Common myeloid progenitor, CD34-positive (primary cell): ENCODE data around the gene FBXO8.

ENCODE experiments used
- CTCF ChIA-PET: fragments of 350-600 bp; sonication (Branson Sonifier 250); formaldehyde crosslinking; loops from one replicate; lab custom pipeline; 2021; ENCODE audit warnings: antibody characterized with exemption; lab: Charles Lee
- POLR2A ChIA-PET: fragments of 350-600 bp; sonication (Branson Sonifier 250); formaldehyde crosslinking; loops from one replicate; lab custom pipeline; 2021; ENCODE audit warnings: antibody characterized with exemption; lab: Charles Lee
- DNase-seq, 3 donors: peaks; one replicate each; pipeline versions ENCODE4 v3.0.0 to v3.0.0-alpha.2; 2013
- H3K27ac ChIP-seq, 2 experiments: 1 replicate in 1 of 2; 2 replicates in 1 of 2; pipeline ENCODE4 v1.7.0; 2013; ENCODE audit warnings: inconsistent platforms in 2 of 2, low read length in 2 of 2, mild to moderate bottlenecking in 2 of 2, low read depth in 1 of 2, moderate library complexity in 1 of 2; ENCODE audit not compliant: severe bottlenecking in 2 of 2, insufficient read depth in 1 of 2, poor library complexity in 1 of 2
- H3K27me3 ChIP-seq, 5 experiments: replicated peaks in 2 of 5; 1 replicate in 3 of 5; 2 replicates in 2 of 5; pipeline versions ENCODE4 v1.6.1 to v1.7.0; 2013; ENCODE audit warnings: low read length in 4 of 5, mild to moderate bottlenecking in 2 of 5, moderate library complexity in 2 of 5, inconsistent platforms in 1 of 5; ENCODE audit not compliant: insufficient read depth in 5 of 5, control insufficient read depth in 4 of 5
- H3K36me3 ChIP-seq, 4 experiments: 1 replicate in 2 of 4; 2 replicates in 2 of 4; pipeline versions ENCODE4 v1.6.1 to v1.7.0; 2013; ENCODE audit warnings: low read length in 3 of 4, control low read depth in 1 of 4, mild to moderate bottlenecking in 1 of 4; ENCODE audit not compliant: control insufficient read depth in 4 of 4, insufficient read depth in 4 of 4
- H3K4me1 ChIP-seq, 4 experiments: 1 replicate in 3 of 4; 2 replicates in 1 of 4; pipeline versions ENCODE4 v1.6.1 to v1.7.1; 2013; ENCODE audit warnings: low read length in 3 of 4, mild to moderate bottlenecking in 3 of 4, control low read depth in 1 of 4, inconsistent platforms in 1 of 4, moderate library complexity in 1 of 4; ENCODE audit not compliant: control insufficient read depth in 4 of 4, insufficient read depth in 4 of 4; ENCODE audit errors: control extremely low read depth in 1 of 4
- H3K4me3 ChIP-seq, 7 experiments: 1 replicate in 4 of 7; 2 replicates in 3 of 7; pipeline versions ENCODE4 v1.5.1 to v1.7.0; 2013; ENCODE audit warnings: mild to moderate bottlenecking in 7 of 7, low read length in 6 of 7, moderate library complexity in 6 of 7, inconsistent platforms in 2 of 7, low read depth in 2 of 7, control low read depth in 1 of 7; ENCODE audit not compliant: insufficient read depth in 4 of 7, control insufficient read depth in 1 of 7; ENCODE audit errors: extremely low read depth in 1 of 7
- H3K9me3 ChIP-seq, 5 experiments: 1 replicate in 4 of 5; 2 replicates in 1 of 5; pipeline versions ENCODE4 v1.6.1 to v1.7.1; 2013; ENCODE audit warnings: low read length in 4 of 5, mild to moderate bottlenecking in 2 of 5, inconsistent platforms in 1 of 5, low read depth in 1 of 5, moderate library complexity in 1 of 5; ENCODE audit not compliant: control insufficient read depth in 4 of 5, insufficient read depth in 2 of 5; ENCODE audit errors: control extremely low read depth in 1 of 5
- WGBS: methylation state at CpG from one replicate; pipeline ENCODE4 v1.1.5; 2013; ENCODE audit not compliant: insufficient coverage; 5-methylcytosine and 5-hydroxymethylcytosine counted together

Gene FBXO8

GRCh38 chr4:174255374-174255773 lies 28.1 kb downstream of the FBXO8 start:
- no peak for DNase-seq
- ChIA-PET CTCF (no interaction called here), POLR2A (no interaction called here)
- Histone ChIP-seq H3K9me3 (no peaks in the 10 kb centered on the region), H3K27me3 (no peaks in the 10 kb centered on the region), H3K27ac (no peak overlapping the region), H3K36me3 (peaks cover 3 to 14% (median 5%) of the 10 kb centered on the region in 4 experiments), H3K4me1 (no peaks in the 10 kb centered on the region), H3K4me3 (no peak overlapping the region)
- WGBS: no CpG with 5 or more reads among the region's 1 CpG

- no peaks in the 10 kb centered on the region for H3K4me1 ChIP-seq
- no peak overlapping the region for H3K4me3 ChIP-seq
- no peak overlapping the region for H3K27ac ChIP-seq
- no peak for DNase-seq
- ChIA-PET CTCF (no interaction called here), POLR2A (no interaction called here)
- peaks cover 3 to 11% (median 5%) of the 10 kb centered on the region in 4 experiments for H3K36me3 ChIP-seq
- H3K27me3 ChIP-seq: no peaks in the 10 kb centered on the region
- no CpG with 5 or more reads among the region's 1 CpG for WGBS
- no peaks in the 10 kb centered on the region for H3K9me3 ChIP-seq
Measured at GRCh38 chr4:174254613-174255012, 28.9 kb downstream of the FBXO8 start.

DNA sequence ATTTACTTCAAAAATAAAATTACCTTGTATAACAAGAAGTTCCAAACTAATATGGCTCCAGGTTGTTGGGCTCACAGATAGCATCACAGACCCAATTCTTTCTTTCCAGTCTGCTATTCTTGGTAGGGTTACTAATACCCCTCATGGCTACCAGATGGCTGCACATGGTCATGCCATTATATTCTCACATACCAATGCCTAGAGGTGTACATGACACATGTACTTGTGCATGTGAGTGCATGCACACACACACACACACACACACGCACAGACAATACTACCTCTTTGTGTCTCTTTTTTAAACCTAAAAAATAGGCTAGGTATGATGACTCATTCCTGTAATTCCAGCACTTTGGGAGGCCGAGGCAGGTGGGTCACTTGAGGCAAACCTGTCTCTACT lies 31.1 kb downstream of the FBXO8 start:
- Histone ChIP-seq H3K27me3 (no peaks in the 10 kb centered on the region), H3K4me1 (no peaks in the 10 kb centered on the region), H3K9me3 (no peaks in the 10 kb centered on the region), H3K36me3 (peaks cover 0 to 8% (median 3%) of the 10 kb centered on the region in 4 experiments), H3K4me3 (no peak overlapping the region), H3K27ac (no peak overlapping the region)
- 100% methylated on average over 1 of the region's 2 CpGs for WGBS
- ChIA-PET CTCF (no interaction called here), POLR2A (no interaction called here)
- DNase-seq: no peak

GRCh38 chr4:174248407-174248806 lies 35.1 kb downstream of the FBXO8 start:
- ChIA-PET CTCF (interaction anchor here (1.0 kb wide), 1 partner anchor 22 kb away, joined by 3 read pairs; no protein-coding TSS in a partner anchor), POLR2A (no interaction called here)
- Histone ChIP-seq H3K27me3 (no peaks in the 10 kb centered on the region), H3K4me1 (peaks cover 0 to 4% (median 0%) of the 10 kb centered on the region in 4 experiments), H3K36me3 (peaks cover 0 to 5% (median 0%) of the 10 kb centered on the region in 4 experiments), H3K27ac (no peak overlapping the region), H3K4me3 (no peak overlapping the region), H3K9me3 (no peaks in the 10 kb centered on the region)
- DNase-seq: no peak
- no CpG with 5 or more reads among the region's 1 CpG for WGBS

DNA sequence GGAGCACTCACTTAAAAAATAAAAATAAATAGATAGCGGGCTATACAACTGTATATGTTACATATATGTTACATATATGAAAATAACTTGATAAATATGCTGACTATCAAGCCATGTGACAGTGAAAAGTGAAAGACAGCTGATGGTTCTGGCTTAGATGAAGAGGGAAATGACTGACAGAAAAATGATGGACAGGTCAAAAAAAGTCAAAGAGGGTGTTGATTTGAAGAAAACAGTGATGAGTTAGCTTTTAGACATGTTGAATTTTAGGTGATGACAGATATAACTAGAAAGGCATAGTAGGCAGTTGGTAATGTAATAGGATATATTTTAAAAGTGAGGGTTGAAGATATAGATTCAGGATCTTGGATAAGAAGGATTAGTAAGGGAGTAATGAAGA lies 37.8 kb downstream of the FBXO8 start:
- H3K36me3 ChIP-seq: peaks cover 0 to 3% (median 0%) of the 10 kb centered on the region in 4 experiments
- no CpG with 5 or more reads among the region's 1 CpG for WGBS
- H3K27ac ChIP-seq: no peak overlapping the region
- no peaks in the 10 kb centered on the region for H3K9me3 ChIP-seq
- ChIA-PET POLR2A (no interaction called here), CTCF (no interaction called here)
- no peaks in the 10 kb centered on the region for H3K27me3 ChIP-seq
- no peak overlapping the region for H3K4me3 ChIP-seq
- H3K4me1 ChIP-seq: peaks cover 0 to 4% (median 0%) of the 10 kb centered on the region in 4 experiments
- DNase-seq: no peak

DNA sequence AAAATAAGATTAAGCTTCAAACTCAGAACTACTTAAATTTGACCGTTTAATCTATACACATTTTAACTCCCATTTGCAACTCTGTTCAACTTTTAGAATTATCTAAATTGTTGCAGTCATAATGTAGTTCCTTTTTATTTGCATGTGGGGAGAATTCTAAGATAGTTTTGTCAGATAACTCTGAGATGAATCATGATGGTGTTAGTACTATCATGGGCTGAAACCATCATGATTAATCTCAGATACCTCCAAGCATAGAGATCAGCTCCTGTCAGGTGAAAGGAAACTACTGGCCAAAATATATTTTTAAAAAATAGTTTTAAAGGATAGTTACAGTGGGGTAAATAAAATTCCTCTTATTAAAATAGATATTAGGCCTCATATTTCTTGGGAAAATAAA lies 39.0 kb downstream of the FBXO8 start:
- POLR2A ChIA-PET: interaction anchor here (0.5 kb wide), 1 partner anchor 178 kb away, joined by 3 read pairs; no protein-coding TSS in a partner anchor
- no peak for DNase-seq
- no peaks in the 10 kb centered on the region for H3K9me3 ChIP-seq

GRCh38 chr4:174241162-174241561 lies 42.3 kb downstream of the FBXO8 start:
- Histone ChIP-seq H3K4me3 (no peak overlapping the region), H3K36me3 (peaks cover 0 to 11% (median 2%) of the 10 kb centered on the region in 4 experiments), H3K27me3 (no peaks in the 10 kb centered on the region), H3K27ac (no peak overlapping the region), H3K9me3 (no peaks in the 10 kb centered on the region), H3K4me1 (peaks cover 0 to 4% (median 0%) of the 10 kb centered on the region in 4 experiments)
- ChIA-PET CTCF (no interaction called here), POLR2A (no interaction called here)
- no CpG with 5 or more reads among the region's 3 CpGs for WGBS
- no peak for DNase-seq

More for the DNA sequence above, 39.0 kb downstream of the FBXO8 start:
- Histone ChIP-seq H3K36me3 (peaks cover 0 to 2% (median 0%) of the 10 kb centered on the region in 4 experiments), H3K4me3 (no peak overlapping the region), H3K27me3 (no peaks in the 10 kb centered on the region), H3K4me1 (peaks cover 0 to 4% (median 0%) of the 10 kb centered on the region in 4 experiments), H3K27ac (no peak overlapping the region)
- CTCF ChIA-PET: interaction anchor here (1.6 kb wide), 1 partner anchor 9 kb away, joined by 3 read pairs; no protein-coding TSS in a partner anchor
- WGBS: no CpG with 5 or more reads among the region's 1 CpG
